T-helper 1 cell treated with Interleukin-12 subunit alpha and Interleukin-12 subunit beta and Interleukin-4 antibody, amounts not matched to agents 30 ng/mL and 1 ng/mL, for 36 hours (primary cell): ENCODE results near the gene FAM13B. TPM values are rescaled to one million over a fixed set of nuclear protein-coding genes. Genes with fewer than 3 reads are reported as not detected.
"Not testable (repeated sequence)": the region's sequence is repeated elsewhere in the genome, so short reads cannot be mapped to it uniquely, and the experiment has no call there.

Experiments
- intact Hi-C: fragments of 100-400 bp; cut with micrococcal nuclease; formaldehyde crosslinking; loops from one replicate; pipeline ENCODE4 v1.15.1; 2024
- total RNA-seq: library from RNA; stranded (reverse); gene quantifications from 2 replicates; pipeline ENCODE4 v1.2.3, GENCODE V29; 2022

FAM13B gene
- total RNA-seq, 1 donor from 2014 or later: 35.4 TPM

DNA sequence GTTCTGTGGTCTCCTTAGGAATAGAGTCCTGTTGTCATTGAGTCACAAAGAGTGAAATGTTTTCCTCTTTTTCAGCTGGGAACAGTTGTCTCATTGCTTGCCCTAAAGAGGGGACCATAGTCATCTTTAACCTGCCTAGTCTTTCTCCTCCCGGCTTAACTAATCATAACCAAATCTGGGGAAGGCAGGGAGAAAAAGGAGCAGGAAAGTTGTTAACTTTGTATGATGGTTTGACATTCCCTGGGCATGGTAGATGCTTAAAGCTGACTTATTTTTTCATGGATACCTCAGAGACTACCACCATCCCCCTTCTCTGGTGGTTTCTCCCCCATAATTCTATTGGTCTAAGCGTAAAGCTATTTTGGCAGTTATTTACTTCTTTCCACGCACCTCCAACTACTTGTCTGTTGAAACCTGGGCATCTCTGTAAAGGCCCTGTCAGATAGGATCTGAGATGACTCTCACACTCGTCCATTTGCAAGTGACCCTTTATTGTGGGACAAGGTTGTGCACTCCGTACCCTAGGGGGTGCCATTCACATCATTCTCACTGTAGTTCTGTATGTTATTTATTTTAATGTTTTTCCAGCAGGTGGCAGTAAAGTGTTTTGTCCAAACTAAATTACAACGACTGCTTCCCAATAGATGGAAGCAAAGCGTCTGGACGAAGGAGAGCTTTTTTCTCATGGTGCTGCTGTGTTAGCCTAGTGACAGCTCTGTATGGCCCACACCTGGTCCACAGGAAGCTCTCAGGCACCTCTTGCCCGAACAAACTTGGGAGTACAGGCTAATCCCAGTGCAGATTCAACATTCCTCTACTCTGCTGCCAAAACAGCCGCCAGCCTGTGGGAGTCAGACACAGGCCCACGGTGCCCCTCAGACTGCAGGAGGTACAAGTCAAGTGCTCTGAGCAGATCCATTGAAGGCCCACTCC lies 3.0 kb upstream of the FAM13B start:
- intact Hi-C loops: loop anchor here (1.0 to 5.0 kb wide), 7 partner anchors 32 to 296 kb away; partner anchors contain the start of genes BRD8, CDC25C and HNRNPA0

DNA sequence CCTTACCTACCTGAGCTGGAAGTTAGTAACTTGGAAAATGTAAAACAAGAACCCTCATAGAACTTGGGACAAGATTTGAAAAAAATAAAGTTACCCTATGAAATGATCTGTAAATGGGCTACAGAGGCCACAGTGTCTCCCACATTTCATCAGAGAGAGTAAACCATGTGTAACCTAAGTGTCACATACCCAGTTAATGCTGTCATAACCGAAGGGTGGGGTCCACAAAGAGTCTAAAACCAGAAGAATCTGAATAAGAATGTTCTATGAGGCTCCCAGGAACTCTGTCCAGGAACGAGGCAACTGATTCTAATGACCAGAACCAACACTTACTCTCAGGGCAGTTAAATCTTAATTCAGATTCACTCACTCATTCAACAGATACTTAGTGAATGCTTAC lies 1.0 kb upstream of the FAM13B start:
- intact Hi-C loops: loop anchor here (1.0 to 2.0 kb wide), 6 partner anchors 179 to 1527 kb away; partner anchors contain the start of genes CDC23, EGR1, ETF1 and HSPA9

GRCh38 chr5:138033386-138033808 lies 518 bp upstream of the FAM13B start:
- intact Hi-C loops: loop anchor here (1.0 to 2.0 kb wide), 6 partner anchors 180 to 1527 kb away; partner anchors contain the start of genes CDC23, EGR1, ETF1 and HSPA9

- intact Hi-C loops: loop anchor here (1.0 to 2.0 kb wide), 9 partner anchors 101 to 1529 kb away; partner anchors contain the start of genes BRD8, EGR1, HNRNPA0 and HSPA9
These were observed 779 bp downstream of the FAM13B start for GRCh38 chr5:138032028-138032571.

- intact Hi-C loops: no loop called here
These were observed 2.9 kb downstream of the FAM13B start for GRCh38 chr5:138029944-138030343.

DNA sequence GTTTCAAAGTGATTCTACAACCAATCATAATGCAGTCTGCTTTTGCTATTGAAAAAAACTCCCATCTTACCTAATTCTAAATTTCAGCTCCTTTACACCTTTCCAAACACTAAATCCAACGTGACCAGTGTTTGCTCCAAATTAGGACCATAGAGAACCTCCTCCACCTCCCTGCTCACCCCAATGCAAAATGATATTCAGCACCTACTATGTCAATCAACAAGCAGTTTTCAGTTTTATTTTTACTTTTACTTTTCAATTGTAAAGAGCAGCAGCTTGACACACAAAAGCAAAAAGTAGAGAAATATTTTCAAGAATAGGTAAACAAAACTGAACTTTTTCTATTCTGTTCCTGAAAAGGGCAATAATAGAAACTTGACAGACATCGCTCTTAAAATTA lies 3.4 kb downstream of the FAM13B start:
- intact Hi-C loops: no loop called here

- intact Hi-C loops: no loop called here
These were observed 3.9 kb downstream of the FAM13B start for GRCh38 chr5:138028971-138029365.

GRCh38 chr5:138028262-138028970 lies 4.5 kb downstream of the FAM13B start:
- intact Hi-C loops: not testable (repeated sequence)

DNA sequence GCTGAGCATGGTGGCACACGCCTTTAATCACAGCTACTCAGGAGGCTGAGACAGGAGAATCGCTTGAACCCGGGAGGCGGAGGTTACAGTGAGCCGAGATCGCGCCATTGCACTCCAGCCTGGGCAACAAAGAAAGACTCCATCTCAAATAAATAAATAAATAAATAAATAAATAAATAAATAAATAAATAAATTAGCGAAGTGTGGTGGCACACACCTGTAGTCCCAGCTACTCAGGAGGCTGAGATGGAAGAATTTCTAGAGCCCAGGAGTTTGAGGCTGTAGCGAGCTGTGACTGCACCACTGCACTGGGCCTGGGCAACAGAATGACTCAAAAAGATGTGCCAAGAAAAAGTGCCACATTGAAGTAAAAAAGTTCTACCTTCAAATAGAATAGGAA lies 6.1 kb downstream of the FAM13B start:
- intact Hi-C loops: not testable (repeated sequence)

- intact Hi-C loops: no loop called here
These were observed 7.6 kb downstream of the FAM13B start for GRCh38 chr5:138025285-138025684.

DNA sequence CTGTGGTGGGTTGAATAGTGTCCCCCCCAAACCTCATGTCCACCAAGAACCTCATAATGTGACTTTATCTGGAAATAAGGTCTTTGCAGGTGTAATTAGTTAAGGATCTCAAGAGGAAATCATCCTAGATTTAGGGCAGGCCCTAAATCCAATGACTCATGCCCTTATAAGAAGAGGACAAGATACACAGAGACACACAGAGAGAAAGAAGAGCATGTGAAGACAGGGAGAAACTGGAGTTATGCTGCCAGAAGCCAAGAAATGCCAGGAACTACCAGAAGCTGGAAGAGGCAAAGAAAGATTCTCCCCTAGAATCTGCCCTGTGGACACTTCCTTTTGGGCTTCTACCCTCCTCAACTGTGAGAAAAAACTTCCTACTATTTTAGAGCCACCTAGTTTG lies 8.8 kb downstream of the FAM13B start:
- intact Hi-C loops: no loop called here

- intact Hi-C loops: no loop called here
These were observed 10.0 kb downstream of the FAM13B start for GRCh38 chr5:138022912-138023311.

DNA sequence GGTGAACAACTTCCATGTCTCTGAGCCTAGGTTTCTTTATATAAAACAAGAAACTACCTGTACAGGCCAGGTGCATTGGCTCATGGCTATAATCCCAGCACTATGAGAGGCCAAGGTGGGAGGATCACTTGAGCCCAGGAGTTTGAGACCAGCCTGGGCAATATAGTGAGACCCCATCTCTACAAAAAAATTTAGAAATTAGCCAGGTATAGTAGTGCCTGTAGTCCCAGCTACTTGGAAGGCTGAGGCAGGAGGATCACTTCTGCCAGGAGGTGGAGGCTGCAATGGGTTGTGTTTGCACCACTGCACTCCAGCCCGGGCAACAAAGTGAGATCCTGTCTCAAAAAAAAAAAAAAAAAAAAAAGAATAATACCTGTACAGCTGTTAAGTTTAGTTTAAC lies 11.1 kb downstream of the FAM13B start:
- intact Hi-C loops: no loop called here

- intact Hi-C loops: no loop called here
These were observed 14.0 kb downstream of the FAM13B start for GRCh38 chr5:138018849-138019248.

DNA sequence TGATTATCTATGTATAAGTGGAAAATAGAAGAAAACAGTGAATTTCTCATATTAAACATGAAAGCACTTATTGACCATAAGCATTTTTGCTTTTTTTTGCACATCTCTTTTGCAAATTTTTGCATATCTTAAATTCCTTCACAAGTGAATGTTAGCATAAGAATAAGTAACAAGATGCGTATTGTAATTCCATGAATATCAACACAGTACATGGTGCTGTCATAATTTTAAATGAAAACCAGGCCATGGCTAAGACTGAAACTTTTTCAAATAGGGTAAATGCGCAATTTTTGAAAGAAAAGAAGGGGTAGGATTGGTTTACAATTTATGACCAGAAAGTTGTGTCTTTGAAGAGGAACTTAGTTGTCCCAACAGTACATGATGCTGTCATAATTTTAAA lies 17.0 kb downstream of the FAM13B start:
- intact Hi-C loops: no loop called here

DNA sequence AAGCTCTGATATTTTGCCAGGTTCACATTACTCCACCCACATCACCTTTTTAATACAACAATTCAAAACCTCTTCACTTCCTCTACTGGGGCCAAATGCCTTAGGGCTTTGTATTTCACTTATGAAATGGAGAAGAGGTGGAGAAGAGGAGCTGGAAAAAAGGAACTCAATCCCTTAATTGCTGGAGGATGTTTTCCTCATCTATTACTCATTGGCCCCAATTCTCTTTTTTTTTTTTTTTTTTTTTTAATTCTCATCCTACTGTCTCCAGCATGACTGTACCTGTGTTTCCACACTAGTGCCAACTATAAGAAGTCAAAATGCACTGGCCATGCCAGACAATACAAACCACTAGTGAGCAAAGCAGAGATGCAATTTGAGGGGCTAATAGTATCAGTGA lies 20.9 kb downstream of the FAM13B start:
- intact Hi-C loops: no loop called here

GRCh38 chr5:138000102-138000723 lies 32.7 kb downstream of the FAM13B start:
- intact Hi-C loops: no loop called here

DNA sequence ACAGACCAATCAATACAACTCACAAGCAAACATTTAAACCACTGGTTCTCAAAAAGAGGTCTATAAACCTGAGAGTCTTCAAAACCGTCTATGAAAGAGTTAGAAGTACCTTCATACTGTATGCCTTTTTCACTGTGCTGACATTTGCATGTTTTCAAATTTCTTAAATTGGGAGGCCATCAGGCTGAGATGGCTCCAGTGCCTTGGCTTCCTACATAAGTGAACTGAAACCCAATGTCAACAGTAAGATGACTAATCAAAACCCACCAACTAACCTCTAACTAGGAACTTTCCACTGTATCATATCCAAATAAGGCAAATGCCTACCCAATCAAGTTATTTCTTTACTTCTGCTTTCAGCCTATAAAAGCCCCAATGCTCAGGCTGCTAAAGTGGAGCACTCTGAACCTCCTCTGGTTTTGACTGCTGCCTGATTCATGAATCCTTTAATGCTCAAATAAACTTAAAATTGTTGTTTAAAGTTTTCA lies 35.1 kb downstream of the FAM13B start:
- intact Hi-C loops: no loop called here

DNA sequence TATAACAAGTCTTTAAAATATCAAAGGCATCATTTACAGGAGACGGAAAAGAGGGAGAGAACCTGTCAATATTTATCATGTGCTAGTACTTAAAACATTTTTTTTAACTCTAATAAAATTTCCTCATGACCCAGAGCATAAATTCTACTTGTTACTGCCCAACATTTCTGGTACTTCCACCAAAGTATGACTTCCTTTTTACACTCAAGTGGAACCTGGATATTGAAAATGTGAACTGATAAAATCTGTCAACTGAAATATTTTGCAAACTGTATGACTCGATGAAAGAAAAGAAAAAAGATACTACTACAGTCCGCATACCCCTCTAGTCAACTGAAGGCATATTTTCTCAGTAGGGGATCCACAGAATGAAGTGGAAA lies 37.1 kb downstream of the FAM13B start:
- intact Hi-C loops: no loop called here

GRCh38 chr5:137995077-137995748 lies 37.7 kb downstream of the FAM13B start:
- intact Hi-C loops: no loop called here

DNA sequence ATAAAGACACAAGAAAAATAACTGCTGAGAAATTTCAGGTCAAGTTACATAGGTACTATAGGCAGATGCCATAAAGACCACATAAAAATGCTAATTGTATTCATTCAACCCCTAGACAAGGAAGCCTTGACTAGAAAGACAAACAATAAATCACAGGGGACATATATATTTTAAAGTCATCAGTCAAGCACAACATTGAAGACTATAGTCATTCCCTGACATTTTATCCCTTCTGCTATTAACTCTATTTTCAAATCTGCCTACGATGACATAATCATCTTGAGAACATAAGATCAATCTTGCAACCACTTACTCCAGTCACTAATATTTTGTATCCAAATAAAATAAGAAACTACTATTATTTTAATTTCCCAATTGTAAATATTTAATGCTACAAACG lies 38.3 kb downstream of the FAM13B start:
- intact Hi-C loops: no loop called here
